Measurements from ENCODE around the gene TSPAN14.
A peak's percentile ranks its signal among the peaks of the same experiment; 100 is the strongest.

The TSPAN14 gene

GRCh38 chr10:80513106-80513505 is 59.0 kb downstream of the TSPAN14 start:
- H3K27ac ChIP-seq (ENCODE audit: poor library complexity, severe bottlenecking) = peak overlapping the region; percentile 99
- H3K27me3 ChIP-seq (ENCODE audit: insufficient read depth, poor library complexity, severe bottlenecking) = no peaks in the 10 kb centered on the region
- ATAC-seq (ENCODE audit: low read depth) (no peak), DNase-seq (ENCODE audit: low spot score) (peak; percentile 28)
- no peaks in the 10 kb centered on the region for H3K9me3 ChIP-seq (ENCODE audit: severe bottlenecking)
- H3K36me3 ChIP-seq (ENCODE audit: low read depth) = peaks cover 96% of the 10 kb centered on the region
- no peak overlapping the region for H3K4me3 ChIP-seq (ENCODE audit: severe bottlenecking)
- no peak for TF ChIP-seq CTCF (IDR thresholded peaks at IDR 0.05; ENCODE audit: poor library complexity, severe bottlenecking)
- H3K4me1 ChIP-seq (ENCODE audit: insufficient read depth, poor library complexity, severe bottlenecking) = peaks cover 33% of the 10 kb centered on the region

- ATAC-seq (ENCODE audit: low read depth) (no peak), DNase-seq (ENCODE audit: low spot score) (peak; percentile 31)
- Histone ChIP-seq H3K27ac (ENCODE audit: poor library complexity, severe bottlenecking) (no peak overlapping the region), H3K4me1 (ENCODE audit: insufficient read depth, poor library complexity, severe bottlenecking) (peaks cover 10% of the 10 kb centered on the region), H3K4me3 (ENCODE audit: severe bottlenecking) (no peak overlapping the region), H3K36me3 (ENCODE audit: low read depth) (peaks cover 95% of the 10 kb centered on the region), H3K9me3 (ENCODE audit: severe bottlenecking) (no peaks in the 10 kb centered on the region), H3K27me3 (ENCODE audit: insufficient read depth, poor library complexity, severe bottlenecking) (no peaks in the 10 kb centered on the region)
- TF ChIP-seq CTCF (IDR thresholded peaks at IDR 0.05; ENCODE audit: poor library complexity, severe bottlenecking) = no peak
Measured at GRCh38 chr10:80515511-80515910, 61.4 kb downstream of the TSPAN14 start.

DNA sequence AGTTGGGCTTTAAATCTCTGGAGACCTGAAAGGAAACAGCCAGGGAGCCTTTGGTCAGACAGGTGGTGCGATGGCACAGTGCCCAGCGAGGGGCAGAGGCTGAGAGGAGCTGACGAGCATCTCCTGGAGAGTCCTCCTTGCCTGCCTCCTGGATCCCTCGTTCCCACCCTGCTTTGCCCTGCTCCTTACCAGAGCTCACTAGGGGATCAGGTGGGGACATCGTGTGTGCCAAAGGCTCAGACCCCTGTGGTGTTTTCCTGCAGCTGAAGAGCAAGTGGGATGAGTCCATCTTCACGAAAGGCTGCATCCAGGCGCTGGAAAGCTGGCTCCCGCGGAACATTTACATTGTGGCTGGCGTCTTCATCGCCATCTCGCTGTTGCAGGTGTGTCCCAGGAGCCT is 61.8 kb downstream of the TSPAN14 start:
- peaks cover 10% of the 10 kb centered on the region for H3K4me1 ChIP-seq (ENCODE audit: insufficient read depth, poor library complexity, severe bottlenecking)
- DNase-seq (ENCODE audit: low spot score) (no peak), ATAC-seq (ENCODE audit: low read depth) (no peak)
- no peak for TF ChIP-seq CTCF (IDR thresholded peaks at IDR 0.05; ENCODE audit: poor library complexity, severe bottlenecking)
- peaks cover 95% of the 10 kb centered on the region for H3K36me3 ChIP-seq (ENCODE audit: low read depth)
- no peak overlapping the region for H3K27ac ChIP-seq (ENCODE audit: poor library complexity, severe bottlenecking)
- H3K27me3 ChIP-seq (ENCODE audit: insufficient read depth, poor library complexity, severe bottlenecking) = no peaks in the 10 kb centered on the region
- H3K9me3 ChIP-seq (ENCODE audit: severe bottlenecking) = no peaks in the 10 kb centered on the region
- no peak overlapping the region for H3K4me3 ChIP-seq (ENCODE audit: severe bottlenecking)

DNA sequence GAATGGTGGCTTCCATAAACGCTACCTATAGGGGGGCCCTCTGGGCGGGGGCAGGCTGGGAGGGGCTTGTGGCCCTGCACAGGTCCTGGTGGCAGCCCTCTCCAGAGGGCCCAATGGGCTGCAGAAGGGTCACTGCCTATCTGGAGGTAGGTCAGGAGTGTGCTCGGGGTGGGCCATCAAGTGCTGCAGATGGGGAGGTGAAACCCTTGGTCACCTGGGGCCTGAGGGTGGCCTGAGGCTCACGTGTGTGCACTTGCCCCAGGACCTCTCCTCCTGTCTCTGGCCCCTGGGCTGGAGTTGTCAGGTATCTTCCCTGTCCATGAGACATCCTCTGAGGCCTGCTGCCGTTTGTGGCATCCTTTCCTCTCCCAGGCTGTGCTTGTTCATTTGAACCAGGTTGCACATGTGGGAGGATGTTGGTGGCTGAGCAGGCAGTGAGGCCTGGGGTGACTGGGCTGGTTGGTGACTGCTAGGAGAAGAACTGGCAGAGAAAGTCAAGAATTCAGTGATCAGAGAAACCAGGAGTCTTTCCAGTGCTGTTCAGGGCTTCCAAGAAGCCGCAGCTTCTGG is 62.5 kb downstream of the TSPAN14 start:
- Histone ChIP-seq H3K27me3 (ENCODE audit: insufficient read depth, poor library complexity, severe bottlenecking) (no peaks in the 10 kb centered on the region), H3K27ac (ENCODE audit: poor library complexity, severe bottlenecking) (no peak overlapping the region), H3K9me3 (ENCODE audit: severe bottlenecking) (no peaks in the 10 kb centered on the region), H3K36me3 (ENCODE audit: low read depth) (peaks cover 90% of the 10 kb centered on the region), H3K4me3 (ENCODE audit: severe bottlenecking) (no peak overlapping the region), H3K4me1 (ENCODE audit: insufficient read depth, poor library complexity, severe bottlenecking) (peaks cover 5% of the 10 kb centered on the region)
- DNase-seq (ENCODE audit: low spot score) (no peak), ATAC-seq (ENCODE audit: low read depth) (no peak)
- TF ChIP-seq CTCF (IDR thresholded peaks at IDR 0.05; ENCODE audit: poor library complexity, severe bottlenecking) = no peak

GRCh38 chr10:80517416-80518142 is 63.5 kb downstream of the TSPAN14 start:
- TF ChIP-seq CTCF (IDR thresholded peaks at IDR 0.05; ENCODE audit: poor library complexity, severe bottlenecking) = no peak
- Histone ChIP-seq H3K4me1 (ENCODE audit: insufficient read depth, poor library complexity, severe bottlenecking) (no peaks in the 10 kb centered on the region), H3K9me3 (ENCODE audit: severe bottlenecking) (no peaks in the 10 kb centered on the region), H3K27me3 (ENCODE audit: insufficient read depth, poor library complexity, severe bottlenecking) (no peaks in the 10 kb centered on the region), H3K36me3 (ENCODE audit: low read depth) (peaks cover 80% of the 10 kb centered on the region), H3K27ac (ENCODE audit: poor library complexity, severe bottlenecking) (no peak overlapping the region), H3K4me3 (ENCODE audit: severe bottlenecking) (no peak overlapping the region)
- ATAC-seq (ENCODE audit: low read depth) (no peak), DNase-seq (ENCODE audit: low spot score) (no peak)
